ENCODE measurements around the gene BLOC1S3. TPM values are rescaled to one million over a fixed set of nuclear protein-coding genes. Genes with fewer than 3 reads are reported as not detected.

BLOC1S3 gene
- total and polyA plus RNA-seq, 2 of the 13 experiments (the other 11 are each of a cell fraction or from before 2014, with no cell fraction given), result 4.3 to 4.8 TPM

GRCh38 chr19:45130888-45131615, 47.5 kb upstream of the BLOC1S3 start (continued):
- TF ChIP-seq SNAPC4 (CRISPR knock-in tag; IDR thresholded peaks at IDR 0.05) (no peak), ZNF556 (CRISPR knock-in tag; IDR thresholded peaks at IDR 0.05; ENCODE audit: borderline replicate concordance) (no peak), ZNF605 (CRISPR knock-in tag; IDR thresholded peaks at IDR 0.05) (0 out of 2 replicates have a peak, but pooled peaks have one; percentile 34), FOXA1 (IDR thresholded peaks at IDR 0.05) (no peak), FOXA1 (CRISPR knock-in tag; IDR thresholded peaks at IDR 0.05) (peak; percentile 44; the same call in 1 of the 2 replicates), CSRNP2 (CRISPR knock-in tag; conservative IDR thresholded peaks at IDR 0.05; ENCODE audit: low read depth) (no peak), ZNF354B (CRISPR knock-in tag; IDR thresholded peaks at IDR 0.05) (no peak), ZNF841 (CRISPR knock-in tag; IDR thresholded peaks at IDR 0.05; ENCODE audit: borderline replicate concordance) (no peak), NR1H2 (CRISPR knock-in tag; IDR thresholded peaks at IDR 0.05; ENCODE audit: borderline replicate concordance, low read depth) (no peak), ZNF367 (CRISPR knock-in tag; IDR thresholded peaks at IDR 0.05; ENCODE audit: borderline replicate concordance) (no peak), ATF2 (CRISPR knock-in tag; IDR thresholded peaks at IDR 0.05) (no peak), TBP (CRISPR knock-in tag; IDR thresholded peaks at IDR 0.05) (no peak), ZNF589 (CRISPR knock-in tag; conservative IDR thresholded peaks at IDR 0.05) (no peak), BORCS8-MEF2B (CRISPR knock-in tag; IDR thresholded peaks at IDR 0.05) (no peak), JARID2 (CRISPR knock-in tag; IDR thresholded peaks at IDR 0.05; ENCODE audit: insufficient replicate concordance) (no peak), ERF (CRISPR knock-in tag; IDR thresholded peaks at IDR 0.05) (no peak; the same call in 1 of the 2 replicates), ZNF362 (CRISPR knock-in tag; IDR thresholded peaks at IDR 0.05; ENCODE audit: borderline replicate concordance) (0 out of 2 replicates have a peak, but pooled peaks have one; percentile 15), BCL3 (CRISPR knock-in tag; IDR thresholded peaks at IDR 0.05) (no peak), CBX5 (CRISPR knock-in tag; IDR thresholded peaks at IDR 0.05; ENCODE audit: borderline replicate concordance) (no peak)

Measured in HepG2 (cell line).